Mesothelial cell of epicardium (in vitro differentiated cells): ENCODE data around the gene LIN52. TPM values are rescaled to one million over a fixed set of nuclear protein-coding genes. Genes with fewer than 3 reads are reported as not detected.

ENCODE experiments used
- DNase-seq, 2 experiments: peaks; one replicate each; pipeline ENCODE4 v3.0.0; 2021; ENCODE audit warnings: low spot score in 2 of 2; ENCODE audit not compliant: unreplicated experiment in 2 of 2
- H3K27ac Mint-ChIP-seq: 2 replicates; pipeline ENCODE4 v1.8.0; 2021; ENCODE audit warnings: mixed read lengths
- H3K27me3 Mint-ChIP-seq: 2 replicates; pipeline ENCODE4 v1.8.0; 2021; ENCODE audit warnings: low read depth, mixed read lengths
- H3K36me3 Mint-ChIP-seq: 2 replicates; pipeline ENCODE4 v1.8.0; 2021; ENCODE audit warnings: mixed read lengths
- H3K4me1 Mint-ChIP-seq: 2 replicates; pipeline ENCODE4 v1.8.0; 2021; ENCODE audit warnings: mixed read lengths
- H3K4me3 Mint-ChIP-seq: 2 replicates; pipeline ENCODE4 v1.8.0; 2021; ENCODE audit warnings: mild to moderate bottlenecking, moderate library complexity, mixed read lengths
- H3K9me3 Mint-ChIP-seq: 2 replicates; pipeline ENCODE4 v1.8.0; 2021; ENCODE audit warnings: mixed read lengths
- total RNA-seq: library from RNA; stranded (reverse); gene quantifications from 3 replicates; pipeline ENCODE4 v1.2.1, GENCODE V29; 2021
- TF ChIP-seq, protein P1 (sequence below): fragments of 200-600 bp; sonication (generic); IDR thresholded peaks from one replicate; pipeline ENCODE4 v1.5.0; 2021; ENCODE audit warnings: antibody characterized with exemption; ENCODE audit not compliant: unreplicated experiment

Gene LIN52
- total RNA-seq, 1 donor from 2014 or later: 11.4 TPM

DNA sequence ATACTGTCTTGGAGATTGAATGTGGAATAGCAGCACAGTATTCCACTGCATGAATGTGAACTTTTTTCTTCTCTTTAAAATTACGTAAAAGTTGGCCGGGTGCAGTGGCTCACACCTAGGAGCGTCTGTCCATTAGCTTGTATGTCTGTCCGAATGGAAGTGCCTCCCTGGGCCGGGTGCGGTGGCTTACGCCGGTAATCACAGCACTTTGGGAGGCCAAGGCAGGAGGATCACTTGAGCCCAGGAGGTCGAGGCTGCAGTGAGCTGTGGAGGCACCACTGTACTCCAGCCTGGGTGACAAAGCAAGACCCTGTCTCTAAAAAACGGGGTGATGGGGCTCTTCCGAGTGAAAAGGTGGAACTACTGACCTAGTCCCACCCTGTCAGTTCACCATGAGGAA lies 131.9 kb downstream of the LIN52 start:
- H3K4me1 Mint-ChIP-seq: no peaks in the 10 kb centered on the region
- no peak for DNase-seq
- H3K36me3 Mint-ChIP-seq: no peaks in the 10 kb centered on the region
- TF ChIP-seq, protein P1, sequence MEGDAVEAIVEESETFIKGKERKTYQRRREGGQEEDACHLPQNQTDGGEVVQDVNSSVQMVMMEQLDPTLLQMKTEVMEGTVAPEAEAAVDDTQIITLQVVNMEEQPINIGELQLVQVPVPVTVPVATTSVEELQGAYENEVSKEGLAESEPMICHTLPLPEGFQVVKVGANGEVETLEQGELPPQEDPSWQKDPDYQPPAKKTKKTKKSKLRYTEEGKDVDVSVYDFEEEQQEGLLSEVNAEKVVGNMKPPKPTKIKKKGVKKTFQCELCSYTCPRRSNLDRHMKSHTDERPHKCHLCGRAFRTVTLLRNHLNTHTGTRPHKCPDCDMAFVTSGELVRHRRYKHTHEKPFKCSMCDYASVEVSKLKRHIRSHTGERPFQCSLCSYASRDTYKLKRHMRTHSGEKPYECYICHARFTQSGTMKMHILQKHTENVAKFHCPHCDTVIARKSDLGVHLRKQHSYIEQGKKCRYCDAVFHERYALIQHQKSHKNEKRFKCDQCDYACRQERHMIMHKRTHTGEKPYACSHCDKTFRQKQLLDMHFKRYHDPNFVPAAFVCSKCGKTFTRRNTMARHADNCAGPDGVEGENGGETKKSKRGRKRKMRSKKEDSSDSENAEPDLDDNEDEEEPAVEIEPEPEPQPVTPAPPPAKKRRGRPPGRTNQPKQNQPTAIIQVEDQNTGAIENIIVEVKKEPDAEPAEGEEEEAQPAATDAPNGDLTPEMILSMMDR: no peak
- no peak overlapping the region for H3K27ac Mint-ChIP-seq
- no peaks in the 10 kb centered on the region for H3K9me3 Mint-ChIP-seq
- H3K27me3 Mint-ChIP-seq: peaks cover 77% of the 10 kb centered on the region
- no peak overlapping the region for H3K4me3 Mint-ChIP-seq

DNA sequence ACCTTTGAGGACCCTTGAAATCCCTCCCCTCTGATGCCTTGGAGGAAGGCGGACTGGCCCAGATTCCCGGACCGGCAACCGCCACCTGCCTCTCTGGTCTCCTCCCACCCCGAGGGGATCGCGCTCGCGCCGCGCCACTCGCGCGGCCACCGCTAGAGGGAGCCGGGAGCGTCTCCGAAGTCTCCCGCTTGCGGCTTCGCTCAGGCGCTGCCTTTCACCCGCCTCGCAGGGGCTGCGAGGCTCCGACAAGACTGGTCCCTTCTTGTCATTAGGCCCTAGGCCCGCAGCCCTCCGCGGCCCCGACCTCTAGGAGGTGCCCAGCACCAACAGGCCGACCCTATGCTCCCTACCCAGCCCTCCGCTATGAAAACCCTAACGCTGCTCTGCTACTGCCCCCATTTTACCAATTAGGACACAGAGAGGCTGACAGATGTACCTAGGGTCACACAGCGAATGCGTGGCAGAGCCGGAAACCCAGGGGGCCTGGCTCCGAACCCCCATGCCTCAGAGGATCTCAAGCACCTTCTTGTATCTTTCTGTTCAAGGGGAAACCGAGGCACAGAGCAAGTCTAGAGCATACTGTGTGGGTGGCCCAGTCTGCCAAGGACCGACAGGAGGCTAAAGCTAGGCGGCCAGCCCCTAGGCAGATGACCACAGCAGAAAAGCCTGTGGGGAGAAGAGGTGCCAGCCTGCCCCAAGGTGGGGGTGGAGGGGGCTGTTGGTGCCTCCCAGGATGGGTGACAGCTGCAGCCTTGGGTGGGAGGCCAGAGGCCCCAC lies 133.1 kb downstream of the LIN52 start:
- no peaks in the 10 kb centered on the region for H3K36me3 Mint-ChIP-seq
- peaks cover 72% of the 10 kb centered on the region for H3K27me3 Mint-ChIP-seq
- TF ChIP-seq, protein P1: peak; percentile 92
- H3K4me1 Mint-ChIP-seq: no peaks in the 10 kb centered on the region
- DNase-seq: peak; percentile 75 to 92
- no peak overlapping the region for H3K4me3 Mint-ChIP-seq
- no peaks in the 10 kb centered on the region for H3K9me3 Mint-ChIP-seq
- H3K27ac Mint-ChIP-seq: no peak overlapping the region

DNA sequence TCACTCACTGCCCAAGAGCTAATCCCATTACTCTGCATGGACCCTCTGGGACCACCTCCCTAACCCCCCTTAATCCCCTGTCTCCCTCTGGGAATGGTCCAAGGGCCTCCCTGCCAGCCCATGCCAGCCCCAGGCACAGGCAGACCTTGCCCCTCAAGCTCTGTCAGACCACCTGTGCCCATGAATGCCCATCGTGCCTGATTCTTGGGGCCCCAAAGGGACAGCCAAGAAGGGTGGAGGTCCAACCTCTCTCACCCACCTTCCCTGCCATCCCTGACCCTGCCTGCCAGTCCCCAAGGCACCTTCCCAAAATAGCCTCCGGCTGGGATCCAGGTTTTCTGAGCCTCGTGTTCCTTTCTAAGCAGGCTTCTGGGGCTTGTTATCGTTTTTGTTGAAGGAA lies 133.7 kb downstream of the LIN52 start:
- Mint-ChIP-seq H3K27ac (no peak overlapping the region), H3K4me3 (no peak overlapping the region), H3K27me3 (peaks cover 69% of the 10 kb centered on the region), H3K9me3 (no peaks in the 10 kb centered on the region), H3K36me3 (no peaks in the 10 kb centered on the region), H3K4me1 (no peaks in the 10 kb centered on the region)
- no peak for DNase-seq
- TF ChIP-seq, protein P1: no peak

DNA sequence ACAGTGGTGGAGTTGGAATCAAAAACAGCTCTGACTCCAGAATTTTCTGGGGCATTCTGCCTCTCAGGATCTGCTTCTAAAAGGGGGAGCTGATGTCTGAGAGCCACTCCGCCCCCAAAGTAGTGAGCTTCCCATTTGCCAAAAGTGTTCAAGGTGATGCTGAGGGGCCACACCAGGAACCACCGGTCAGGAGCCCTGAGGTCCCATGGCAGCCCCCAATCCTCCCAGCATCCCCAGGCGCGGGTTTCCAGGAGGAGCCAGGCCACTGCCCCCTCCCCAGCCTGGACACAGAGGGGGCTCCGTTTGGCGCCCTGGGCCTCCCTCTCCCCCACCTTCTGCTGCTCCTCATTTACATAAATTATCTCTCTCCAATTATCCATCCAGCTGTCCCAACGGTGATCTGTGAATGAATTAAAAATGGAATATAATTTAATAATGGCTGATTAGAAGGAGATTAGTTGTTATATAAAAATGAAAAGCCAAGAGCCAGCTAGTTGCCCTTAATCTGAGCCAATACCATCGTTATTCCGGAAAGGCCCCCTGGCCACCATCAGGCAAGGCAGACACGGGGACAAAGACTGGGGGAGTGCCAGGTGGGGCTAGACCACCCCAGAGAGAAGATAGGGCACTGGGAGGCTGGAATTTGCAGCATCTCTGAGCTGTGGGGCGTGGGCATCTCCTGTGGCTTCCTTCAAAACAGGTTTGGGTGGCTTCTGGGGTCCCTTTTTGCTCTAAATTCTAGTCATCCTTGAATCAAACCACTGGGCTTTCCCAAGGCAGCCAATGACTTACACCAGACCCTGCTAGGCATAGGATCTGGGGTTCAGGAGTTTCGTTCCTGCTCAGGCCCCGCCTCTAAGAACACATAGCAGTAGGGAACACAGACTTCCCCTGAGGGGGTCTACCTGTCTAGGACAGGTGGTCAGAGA lies 134.8 kb downstream of the LIN52 start:
- no peak overlapping the region for H3K27ac Mint-ChIP-seq
- TF ChIP-seq, protein P1: no peak
- no peak overlapping the region for H3K4me3 Mint-ChIP-seq
- H3K4me1 Mint-ChIP-seq: no peaks in the 10 kb centered on the region
- DNase-seq: no peak
- H3K27me3 Mint-ChIP-seq: peaks cover 60% of the 10 kb centered on the region
- H3K36me3 Mint-ChIP-seq: no peaks in the 10 kb centered on the region
- no peaks in the 10 kb centered on the region for H3K9me3 Mint-ChIP-seq

DNA sequence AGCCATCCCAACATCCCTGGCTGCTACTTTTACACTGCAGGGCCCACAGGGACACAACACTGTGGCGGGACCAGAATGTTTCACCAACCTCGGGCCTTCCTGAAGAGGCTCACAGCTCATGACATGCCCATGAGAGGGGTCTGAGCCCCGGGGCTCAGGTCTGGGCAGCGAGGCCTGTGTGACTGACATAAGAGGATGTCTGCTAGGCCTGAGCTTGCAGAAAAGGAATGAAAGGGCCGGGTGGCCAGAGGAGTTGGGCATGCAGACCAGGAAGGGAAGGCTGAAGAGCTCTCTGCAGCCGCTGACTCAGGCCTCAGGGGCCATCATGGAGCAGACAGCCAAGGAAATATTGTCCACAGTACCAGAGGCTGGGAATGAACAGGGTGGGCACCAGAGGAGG lies 136.2 kb downstream of the LIN52 start:
- Mint-ChIP-seq H3K36me3 (no peaks in the 10 kb centered on the region), H3K27me3 (peaks cover 58% of the 10 kb centered on the region), H3K4me3 (no peak overlapping the region), H3K9me3 (no peaks in the 10 kb centered on the region), H3K27ac (no peak overlapping the region), H3K4me1 (no peaks in the 10 kb centered on the region)
- no peak for DNase-seq
- TF ChIP-seq, protein P1: no peak
